Panc1 (cell line): ENCODE measurements around the gene COL28A1. TPM values are rescaled to one million over a fixed set of nuclear protein-coding genes. Genes with fewer than 3 reads are reported as not detected.

ENCODE experiments used
- ATAC-seq: fragments of 200-7000 bp; cut with Tn5 transposase; 2 replicates; pipeline ENCODE4 v1.9.1; 2020; ENCODE audit warnings: mild to moderate bottlenecking, moderate library complexity
- BruUV-seq: library from RNA; stranded (reverse); fragments of 400-500 nt; replicated peaks from 2 replicates; lab custom pipeline; 2021; lab: Mats Ljungman, UMichigan
- CTCF ChIA-PET: fragments of 300-600 bp; sonication (Branson Sonifier 250); formaldehyde crosslinking; loops from one replicate; lab custom pipeline; 2022; ENCODE audit warnings: antibody characterized with exemption; lab: Charles Lee
- POLR2A ChIA-PET: fragments of 300-600 bp; sonication (Branson Sonifier 250); formaldehyde crosslinking; loops from one replicate; lab custom pipeline; 2022; ENCODE audit warnings: antibody characterized with exemption; lab: Charles Lee
- DNase-seq: peaks from one replicate; pipeline ENCODE4 v3.0.0-alpha.2; 2010; ENCODE audit warnings: low read depth, low spot score
- H3K27ac ChIP-seq: 2 replicates; pipeline ENCODE4 v1.5.1; 2011; ENCODE audit warnings: mild to moderate bottlenecking, low read length, inconsistent platforms
- H3K27me3 ChIP-seq: fragments of 200-500 bp; sonication (Bioruptor generic); 2 replicates; pipeline ENCODE4 v1.6.0; 2014; ENCODE audit warnings: low read length, inconsistent platforms; ENCODE audit not compliant: control insufficient read depth, insufficient read depth
- H3K36me3 ChIP-seq: fragments of 200-500 bp; sonication (Bioruptor generic); 2 replicates; pipeline ENCODE4 v1.5.1; 2014; ENCODE audit warnings: inconsistent platforms, mild to moderate bottlenecking, low read length, moderate library complexity; ENCODE audit not compliant: control insufficient read depth, insufficient read depth
- H3K4me1 ChIP-seq: 2 replicates; pipeline ENCODE4 v1.5.1; 2011; ENCODE audit warnings: inconsistent platforms, mild to moderate bottlenecking, low read length, moderate library complexity; ENCODE audit not compliant: control insufficient read depth, insufficient read depth
- H3K4me3 ChIP-seq, 2 experiments: 2 replicates each; pipeline ENCODE4 v1.5.1; 2011 to 2012; ENCODE audit warnings: low read depth in 2 of 2, low read length in 2 of 2, mild to moderate bottlenecking in 2 of 2, inconsistent platforms in 1 of 2, moderate library complexity in 1 of 2
- H3K9me3 ChIP-seq: fragments of 200-500 bp; sonication (Bioruptor generic); 2 replicates; pipeline ENCODE4 v1.5.1; 2014; ENCODE audit warnings: low read depth, mild to moderate bottlenecking, inconsistent platforms, low read length, moderate library complexity; ENCODE audit not compliant: control insufficient read depth, insufficient read depth
- CTCF ChIP-seq: fragments of 450-650 bp; IDR thresholded peaks from 2 replicates; pipeline ENCODE4 v1.5.1; 2017; ENCODE audit warnings: mild to moderate bottlenecking
- POLR2AphosphoS5 ChIP-seq: IDR thresholded peaks from 2 replicates; pipeline ENCODE4 v1.6.1; 2012; ENCODE audit warnings: mild to moderate bottlenecking, low read depth, low read length, moderate library complexity
- REST ChIP-seq, 2 experiments: IDR thresholded peaks; 2 replicates each; pipeline ENCODE4 v1.6.1; 2011 to 2012; ENCODE audit warnings: low read depth in 2 of 2, control low read depth in 1 of 2, low read length in 1 of 2, mild to moderate bottlenecking in 1 of 2, moderate library complexity in 1 of 2; ENCODE audit not compliant: insufficient read depth in 1 of 2
- SIN3A ChIP-seq: IDR thresholded peaks from 2 replicates; pipeline ENCODE4 v1.6.1; 2012; ENCODE audit warnings: low read depth, mild to moderate bottlenecking, low read length, moderate library complexity, borderline replicate concordance; ENCODE audit not compliant: insufficient read depth
- TCF7L2 ChIP-seq: IDR thresholded peaks from 2 replicates; pipeline ENCODE4 v1.6.1; 2011; ENCODE audit warnings: mild to moderate bottlenecking, low read depth, low read length, inconsistent platforms
- in situ Hi-C: cut with HindIII; loops from 2 replicates; pipeline ENCODE4 v1.10.0; 2016; ENCODE audit warnings: low sequenced_read_pairs, low pct_unique_long_range_greater_than_20kb
- intact Hi-C: fragments of 100-400 bp; cut with micrococcal nuclease; formaldehyde crosslinking; loops from one replicate; pipeline ENCODE4 v1.10.0; 2022; ENCODE audit not compliant: unreplicated experiment
- total RNA-seq: library from RNA; stranded (reverse); gene quantifications from one replicate; pipeline ENCODE4 v1.2.1, GENCODE V29; 2021; ENCODE audit not compliant: unreplicated experiment

COL28A1 gene
- total RNA-seq, 1 experiment from 2014 or later, result not detected

- DNase-seq (no peak), ATAC-seq (no peak)
- intact Hi-C loops, result no loop called here
- Histone ChIP-seq H3K4me1 (no peaks in the 10 kb centered on the region), H3K9me3 (no peaks in the 10 kb centered on the region), H3K36me3 (no peaks in the 10 kb centered on the region), H3K27me3 (no peaks in the 10 kb centered on the region), H3K27ac (no peak overlapping the region), H3K4me3 (no peak overlapping the region)
- no peak for TF ChIP-seq CTCF
- TF ChIP-seq TCF7L2, result no peak
- no peak for TF ChIP-seq REST (IDR thresholded peaks at IDR 0.05; ENCODE audit: insufficient read depth in 1 of 2, low read depth in 2 of 2, low read length in 1 of 2)
- no peak for TF ChIP-seq SIN3A
- TF ChIP-seq POLR2AphosphoS5, result no peak
- ChIA-PET CTCF (no interaction called here), POLR2A (no interaction called here)
- in situ Hi-C loops, result no loop called here
- no TSS peak for BruUV-seq
Observed at GRCh38 chr7:7556852-7557251, 21.2 kb upstream of the COL28A1 start.

GRCh38 chr7:7554649-7555575, 19.2 kb upstream of the COL28A1 start:
- TF ChIP-seq CTCF (no peak), POLR2AphosphoS5 (no peak), REST (IDR thresholded peaks at IDR 0.05; ENCODE audit: insufficient read depth in 1 of 2, low read depth in 2 of 2, low read length in 1 of 2) (no peak), SIN3A (no peak), TCF7L2 (no peak)
- intact Hi-C loops, result no loop called here
- Histone ChIP-seq H3K9me3 (no peaks in the 10 kb centered on the region), H3K4me1 (no peaks in the 10 kb centered on the region), H3K27ac (no peak overlapping the region), H3K4me3 (no peak overlapping the region), H3K36me3 (no peaks in the 10 kb centered on the region), H3K27me3 (no peaks in the 10 kb centered on the region; the same call in 1 of the 2 replicates)
- ChIA-PET POLR2A (no interaction called here), CTCF (no interaction called here)
- no TSS peak for BruUV-seq
- no peak for DNase-seq
- no peak for ATAC-seq
- in situ Hi-C loops, result no loop called here
